ENCODE results near the gene MAP6.

GRCh38 chr11:75653532-75653931, 15.3 kb downstream of the MAP6 start:
- TF ChIP-seq CTCF (IDR thresholded peaks at IDR 0.05) (no peak), POLR2A (IDR thresholded peaks at IDR 0.05) (no peak)
